ENCODE results near the gene CHEK1.

GRCh38 chr11:125680747-125681146, 55.8 kb downstream of the CHEK1 start, which contains the start of gene ACRV1:
- TF ChIP-seq CTCF (IDR thresholded peaks at IDR 0.05; ENCODE audit: control extremely low read depth in 1 of 3, insufficient read depth in 1 of 3, low read depth in 1 of 3, low read length in 3 of 3) = no peak
- no peak for TF ChIP-seq CHD1 (IDR thresholded peaks at IDR 0.05; ENCODE audit: low read depth, low read length)
- no peak for TF ChIP-seq POLR2A (IDR thresholded peaks at IDR 0.05; ENCODE audit: control extremely low read depth in 1 of 2, low read depth in 2 of 2, low read length in 2 of 2)
- no peak for TF ChIP-seq SP2 (IDR thresholded peaks at IDR 0.05; ENCODE audit: low read length)
- TF ChIP-seq ATF3 (IDR thresholded peaks at IDR 0.05; ENCODE audit: insufficient read depth, low read depth, low read length) = no peak
- no peak for TF ChIP-seq TAF1 (IDR thresholded peaks at IDR 0.05; ENCODE audit: low read depth, low read length)
- no peak for TF ChIP-seq NRF1 (IDR thresholded peaks at IDR 0.05; ENCODE audit: low read depth, low read length)
- TF ChIP-seq YY1 (IDR thresholded peaks at IDR 0.05; ENCODE audit: low read depth, low read length) = no peak
- no peak for TF ChIP-seq RNF2 (IDR thresholded peaks at IDR 0.05; ENCODE audit: borderline replicate concordance, low read depth, low read length, missing control alignments, poor library complexity, severe bottlenecking)
- TF ChIP-seq HDAC6 (IDR thresholded peaks at IDR 0.05; ENCODE audit: low read depth, low read length) = no peak
